ENCODE data around the gene SLC19A1.
A peak's percentile ranks its signal among the peaks of the same experiment; 100 is the strongest.

SLC19A1 gene

GRCh38 chr21:45545236-45545570 lies 3.0 kb upstream of the SLC19A1 start:
- no peak overlapping the region for H3K4me3 ChIP-seq (ENCODE audit: low read length in 2 of 2)
- no peaks in the 10 kb centered on the region for H3K9me3 ChIP-seq (ENCODE audit: control insufficient read depth in 2 of 2, low read length in 2 of 2)
- H3K27me3 ChIP-seq (ENCODE audit: control insufficient read depth in 2 of 2, insufficient read depth in 2 of 2, low read length in 2 of 2): no peaks in the 10 kb centered on the region
- H3K4me1 ChIP-seq (ENCODE audit: control insufficient read depth in 2 of 2, insufficient read depth in 2 of 2, low read length in 2 of 2): peaks cover 4 to 5% of the 10 kb centered on the region in 2 donors
- H3K36me3 ChIP-seq (ENCODE audit: control insufficient read depth in 2 of 2, insufficient read depth in 2 of 2, low read length in 2 of 2): no peaks in the 10 kb centered on the region
- no peak overlapping the region for H3K27ac ChIP-seq (ENCODE audit: low read depth in 2 of 2, low read length in 2 of 2)
- H3K9ac ChIP-seq (ENCODE audit: low read depth in 1 of 2, low read length in 2 of 2): no peak overlapping the region

GRCh38 chr21:45544449-45545235 lies 2.4 kb upstream of the SLC19A1 start:
- no peak overlapping the region for H3K9ac ChIP-seq (ENCODE audit: low read depth in 1 of 2, low read length in 2 of 2)
- H3K9me3 ChIP-seq (ENCODE audit: control insufficient read depth in 2 of 2, low read length in 2 of 2): no peaks in the 10 kb centered on the region
- H3K27ac ChIP-seq (ENCODE audit: low read depth in 2 of 2, low read length in 2 of 2): no peak overlapping the region
- no peaks in the 10 kb centered on the region for H3K27me3 ChIP-seq (ENCODE audit: control insufficient read depth in 2 of 2, insufficient read depth in 2 of 2, low read length in 2 of 2)
- H3K36me3 ChIP-seq (ENCODE audit: control insufficient read depth in 2 of 2, insufficient read depth in 2 of 2, low read length in 2 of 2): no peaks in the 10 kb centered on the region
- no peak overlapping the region for H3K4me3 ChIP-seq (ENCODE audit: low read length in 2 of 2)
- peaks cover 4 to 5% of the 10 kb centered on the region in 2 donors for H3K4me1 ChIP-seq (ENCODE audit: control insufficient read depth in 2 of 2, insufficient read depth in 2 of 2, low read length in 2 of 2)

- Histone ChIP-seq H3K9me3 (ENCODE audit: control insufficient read depth in 2 of 2, low read length in 2 of 2) (no peaks in the 10 kb centered on the region), H3K4me1 (ENCODE audit: control insufficient read depth in 2 of 2, insufficient read depth in 2 of 2, low read length in 2 of 2) (peaks cover 4 to 5% of the 10 kb centered on the region in 2 donors), H3K9ac (ENCODE audit: low read depth in 1 of 2, low read length in 2 of 2) (no peak overlapping the region), H3K27me3 (ENCODE audit: control insufficient read depth in 2 of 2, insufficient read depth in 2 of 2, low read length in 2 of 2) (no peaks in the 10 kb centered on the region), H3K36me3 (ENCODE audit: control insufficient read depth in 2 of 2, insufficient read depth in 2 of 2, low read length in 2 of 2) (no peaks in the 10 kb centered on the region), H3K4me3 (ENCODE audit: low read length in 2 of 2) (no peak overlapping the region), H3K27ac (ENCODE audit: low read depth in 2 of 2, low read length in 2 of 2) (no peak overlapping the region)
Observed at GRCh38 chr21:45543710-45544448, 1.6 kb upstream of the SLC19A1 start.

- H3K27ac ChIP-seq (ENCODE audit: low read depth in 2 of 2, low read length in 2 of 2): no peak overlapping the region
- H3K4me3 ChIP-seq (ENCODE audit: low read length in 2 of 2): no peak overlapping the region
Observed at GRCh38 chr21:45543371-45543709, 1.1 kb upstream of the SLC19A1 start.

GRCh38 chr21:45542667-45543370 lies 579 bp upstream of the SLC19A1 start:
- H3K36me3 ChIP-seq (ENCODE audit: control insufficient read depth in 2 of 2, insufficient read depth in 2 of 2, low read length in 2 of 2): no peaks in the 10 kb centered on the region
- no peaks in the 10 kb centered on the region for H3K27me3 ChIP-seq (ENCODE audit: control insufficient read depth in 2 of 2, insufficient read depth in 2 of 2, low read length in 2 of 2)
- peak overlapping the region in 1 of 2 donors; percentile 50 for H3K4me3 ChIP-seq (ENCODE audit: low read length in 2 of 2)
- peaks cover 4 to 5% of the 10 kb centered on the region in 2 donors for H3K4me1 ChIP-seq (ENCODE audit: control insufficient read depth in 2 of 2, insufficient read depth in 2 of 2, low read length in 2 of 2)
- no peaks in the 10 kb centered on the region for H3K9me3 ChIP-seq (ENCODE audit: control insufficient read depth in 2 of 2, low read length in 2 of 2)
- peak overlapping the region in 1 of 2 donors; percentile 22 for H3K9ac ChIP-seq (ENCODE audit: low read depth in 1 of 2, low read length in 2 of 2)
- H3K27ac ChIP-seq (ENCODE audit: low read depth in 2 of 2, low read length in 2 of 2): peak overlapping the region in 1 of 2 donors; percentile 16

More at GRCh38 chr21:45543371-45543709, 1.1 kb upstream of the SLC19A1 start:
- H3K9ac ChIP-seq (ENCODE audit: low read depth in 1 of 2, low read length in 2 of 2): no peak overlapping the region
- H3K36me3 ChIP-seq (ENCODE audit: control insufficient read depth in 2 of 2, insufficient read depth in 2 of 2, low read length in 2 of 2): no peaks in the 10 kb centered on the region
- H3K4me1 ChIP-seq (ENCODE audit: control insufficient read depth in 2 of 2, insufficient read depth in 2 of 2, low read length in 2 of 2): peaks cover 4 to 5% of the 10 kb centered on the region in 2 donors
- no peaks in the 10 kb centered on the region for H3K9me3 ChIP-seq (ENCODE audit: control insufficient read depth in 2 of 2, low read length in 2 of 2)
- no peaks in the 10 kb centered on the region for H3K27me3 ChIP-seq (ENCODE audit: control insufficient read depth in 2 of 2, insufficient read depth in 2 of 2, low read length in 2 of 2)

DNA sequence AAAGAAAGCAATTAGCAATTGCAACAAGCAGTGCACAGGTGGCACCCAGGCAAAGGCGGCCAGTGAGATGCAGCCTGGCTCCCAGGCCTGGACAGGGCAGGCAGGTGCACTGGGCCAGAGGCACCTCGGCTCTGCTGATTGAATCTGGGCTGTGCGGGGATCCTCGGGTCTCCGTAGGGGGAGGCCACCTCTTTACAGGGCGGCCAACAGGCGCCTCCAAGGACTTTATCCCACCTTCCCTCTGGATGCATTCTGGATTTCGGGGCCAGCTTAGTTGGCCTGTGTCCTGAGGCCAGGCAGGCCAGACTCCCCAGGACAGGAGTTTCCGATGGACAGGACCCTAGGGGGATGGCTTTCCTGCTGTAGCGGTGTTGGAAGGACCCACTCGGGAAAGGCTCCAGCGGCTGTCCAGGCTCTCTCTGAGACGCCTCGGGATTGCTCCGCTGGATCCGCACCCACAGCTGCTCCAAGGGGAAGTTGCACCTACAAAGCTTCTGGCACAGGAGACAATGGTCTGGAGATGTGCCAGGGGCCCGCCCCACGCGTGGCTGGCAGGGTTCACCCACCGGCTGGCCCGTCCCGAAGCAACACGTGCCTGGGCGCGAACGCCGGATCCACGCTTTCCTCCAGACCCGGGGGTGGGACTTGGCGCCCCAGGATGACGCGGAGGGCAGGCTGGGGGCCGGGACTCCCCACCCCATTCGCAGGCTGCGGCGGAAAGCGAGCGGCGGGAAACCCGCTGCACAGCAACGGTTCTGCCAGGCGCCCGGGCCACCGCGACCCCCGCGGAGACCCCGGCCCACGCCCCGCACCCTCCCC lies 810 bp downstream of the SLC19A1 start:
- Histone ChIP-seq H3K4me3 (ENCODE audit: low read length in 2 of 2) (peak overlapping the region; percentile 54 to 65), H3K9ac (ENCODE audit: low read depth in 1 of 2, low read length in 2 of 2) (peak overlapping the region in 1 of 2 donors; percentile 59), H3K27ac (ENCODE audit: low read depth in 2 of 2, low read length in 2 of 2) (peak overlapping the region in 1 of 2 donors; percentile 56), H3K36me3 (ENCODE audit: control insufficient read depth in 2 of 2, insufficient read depth in 2 of 2, low read length in 2 of 2) (no peaks in the 10 kb centered on the region), H3K4me1 (ENCODE audit: control insufficient read depth in 2 of 2, insufficient read depth in 2 of 2, low read length in 2 of 2) (peaks cover 4 to 5% of the 10 kb centered on the region in 2 donors), H3K27me3 (ENCODE audit: control insufficient read depth in 2 of 2, insufficient read depth in 2 of 2, low read length in 2 of 2) (no peaks in the 10 kb centered on the region), H3K9me3 (ENCODE audit: control insufficient read depth in 2 of 2, low read length in 2 of 2) (no peaks in the 10 kb centered on the region)

DNA sequence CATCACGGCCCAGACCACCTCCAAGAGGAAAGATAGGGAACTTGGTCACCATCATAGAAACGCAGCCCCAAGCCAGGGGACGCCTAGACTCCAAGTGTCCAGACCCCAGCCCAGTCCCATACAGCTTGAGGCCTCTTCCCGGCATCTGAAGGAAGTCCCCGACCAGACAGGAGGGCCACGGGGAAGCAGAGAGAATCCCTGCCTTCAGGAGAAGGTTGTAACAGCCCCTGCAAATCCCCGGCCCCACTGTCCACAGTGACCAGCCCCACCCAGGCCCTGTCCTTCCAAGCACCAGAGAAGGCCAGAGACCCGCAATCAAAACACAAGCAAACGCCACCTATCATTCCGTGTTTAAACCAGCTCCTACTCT lies 1.7 kb downstream of the SLC19A1 start:
- H3K9me3 ChIP-seq (ENCODE audit: control insufficient read depth in 2 of 2, low read length in 2 of 2): no peaks in the 10 kb centered on the region
- no peak overlapping the region for H3K9ac ChIP-seq (ENCODE audit: low read depth in 1 of 2, low read length in 2 of 2)
- no peak overlapping the region for H3K4me3 ChIP-seq (ENCODE audit: low read length in 2 of 2)
- H3K4me1 ChIP-seq (ENCODE audit: control insufficient read depth in 2 of 2, insufficient read depth in 2 of 2, low read length in 2 of 2): peaks cover 4 to 5% of the 10 kb centered on the region in 2 donors
- no peaks in the 10 kb centered on the region for H3K27me3 ChIP-seq (ENCODE audit: control insufficient read depth in 2 of 2, insufficient read depth in 2 of 2, low read length in 2 of 2)
- no peak overlapping the region for H3K27ac ChIP-seq (ENCODE audit: low read depth in 2 of 2, low read length in 2 of 2)
- H3K36me3 ChIP-seq (ENCODE audit: control insufficient read depth in 2 of 2, insufficient read depth in 2 of 2, low read length in 2 of 2): no peaks in the 10 kb centered on the region

DNA sequence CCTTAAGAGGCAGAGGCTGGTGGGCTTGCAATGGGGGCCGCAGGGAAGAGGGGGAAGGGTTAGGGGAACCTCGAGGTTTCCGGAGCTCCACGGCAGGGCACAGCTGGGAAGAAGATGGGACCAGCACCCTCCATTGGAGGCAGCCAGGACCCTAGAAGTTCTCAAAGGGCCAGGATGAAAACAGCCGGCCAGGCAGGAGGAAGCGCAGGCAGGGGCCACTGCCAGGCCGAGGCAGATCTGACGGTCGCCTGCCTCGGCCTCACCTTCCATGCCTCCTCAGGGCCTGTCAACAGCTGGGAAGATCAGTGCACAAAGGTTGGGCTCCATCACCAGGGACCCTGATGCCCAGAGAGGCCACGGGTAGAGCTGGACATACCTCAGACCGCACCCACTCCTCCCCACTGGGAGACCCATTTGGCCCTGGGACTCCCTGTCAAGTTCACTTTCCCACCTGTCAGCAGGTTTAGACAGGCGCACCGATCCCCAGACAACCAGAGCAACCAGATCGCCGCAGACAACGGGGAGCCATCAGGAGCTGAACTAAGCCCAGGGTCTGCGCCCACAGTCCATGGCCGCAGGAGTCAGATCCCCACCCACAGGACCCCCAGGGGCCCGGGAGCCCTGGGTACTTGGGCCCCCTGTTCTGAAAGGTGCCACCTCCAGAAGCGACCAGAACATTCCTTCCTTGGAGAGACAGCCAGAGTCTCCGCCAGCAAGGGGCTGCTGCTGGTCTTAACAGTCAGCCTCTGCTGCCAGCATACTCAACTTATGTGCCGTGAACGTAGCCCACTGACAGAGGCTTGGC lies 2.2 kb downstream of the SLC19A1 start:
- no peak overlapping the region for H3K27ac ChIP-seq (ENCODE audit: low read depth in 2 of 2, low read length in 2 of 2)

DNA sequence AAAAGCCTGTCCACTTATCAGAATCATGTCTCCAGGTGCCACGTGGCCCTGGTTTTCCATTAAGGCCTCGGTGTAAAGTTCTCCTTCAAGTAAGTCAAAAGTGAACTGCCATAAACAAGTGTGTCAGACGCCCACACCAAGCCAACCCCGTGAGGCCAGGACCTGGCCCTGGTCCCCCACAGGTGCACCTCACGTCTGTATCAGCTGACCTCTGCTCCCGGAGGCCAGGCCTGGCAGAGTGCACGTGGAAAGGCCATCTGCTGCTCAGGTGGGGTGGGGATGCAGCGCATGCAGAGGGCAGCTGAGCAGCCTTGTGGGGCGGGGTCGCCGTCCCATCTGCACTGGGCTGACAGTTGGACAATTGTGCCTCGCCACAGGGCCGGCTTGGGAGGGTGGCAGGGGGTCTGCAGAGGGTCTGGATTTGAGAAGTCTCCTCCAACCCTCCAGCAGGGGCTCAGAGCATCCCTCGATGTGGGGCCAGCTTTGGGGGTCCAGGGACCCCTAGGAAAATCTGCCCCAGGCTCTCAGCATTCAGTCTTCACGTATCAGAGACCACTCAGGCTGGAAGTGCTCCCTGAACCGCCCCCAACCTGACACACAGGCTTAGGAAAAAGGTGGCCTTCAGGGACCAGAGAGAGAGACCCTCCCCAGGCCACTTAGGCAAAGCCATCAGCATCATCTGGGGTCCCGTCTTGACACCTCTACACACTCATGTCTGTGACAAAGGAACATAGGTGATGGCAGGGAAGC lies 3.0 kb downstream of the SLC19A1 start:
- H3K27ac ChIP-seq (ENCODE audit: low read depth in 2 of 2, low read length in 2 of 2): no peak overlapping the region
- H3K9ac ChIP-seq (ENCODE audit: low read depth in 1 of 2, low read length in 2 of 2): no peak overlapping the region
- no peaks in the 10 kb centered on the region for H3K9me3 ChIP-seq (ENCODE audit: control insufficient read depth in 2 of 2, low read length in 2 of 2)
- H3K27me3 ChIP-seq (ENCODE audit: control insufficient read depth in 2 of 2, insufficient read depth in 2 of 2, low read length in 2 of 2): no peaks in the 10 kb centered on the region
- no peak overlapping the region for H3K4me3 ChIP-seq (ENCODE audit: low read length in 2 of 2)
- peaks cover 12% of the 10 kb centered on the region in 2 donors for H3K4me1 ChIP-seq (ENCODE audit: control insufficient read depth in 2 of 2, insufficient read depth in 2 of 2, low read length in 2 of 2)
- no peaks in the 10 kb centered on the region for H3K36me3 ChIP-seq (ENCODE audit: control insufficient read depth in 2 of 2, insufficient read depth in 2 of 2, low read length in 2 of 2)

More for the DNA sequence above, 2.2 kb downstream of the SLC19A1 start:
- no peaks in the 10 kb centered on the region for H3K9me3 ChIP-seq (ENCODE audit: control insufficient read depth in 2 of 2, low read length in 2 of 2)
- no peaks in the 10 kb centered on the region for H3K36me3 ChIP-seq (ENCODE audit: control insufficient read depth in 2 of 2, insufficient read depth in 2 of 2, low read length in 2 of 2)
- H3K27me3 ChIP-seq (ENCODE audit: control insufficient read depth in 2 of 2, insufficient read depth in 2 of 2, low read length in 2 of 2): no peaks in the 10 kb centered on the region
- H3K9ac ChIP-seq (ENCODE audit: low read depth in 1 of 2, low read length in 2 of 2): no peak overlapping the region
- no peak overlapping the region for H3K4me3 ChIP-seq (ENCODE audit: low read length in 2 of 2)
- H3K4me1 ChIP-seq (ENCODE audit: control insufficient read depth in 2 of 2, insufficient read depth in 2 of 2, low read length in 2 of 2): peaks cover 4 to 5% of the 10 kb centered on the region in 2 donors
